ENCODE results near the gene TBCE.

- TF ChIP-seq, protein P1, sequence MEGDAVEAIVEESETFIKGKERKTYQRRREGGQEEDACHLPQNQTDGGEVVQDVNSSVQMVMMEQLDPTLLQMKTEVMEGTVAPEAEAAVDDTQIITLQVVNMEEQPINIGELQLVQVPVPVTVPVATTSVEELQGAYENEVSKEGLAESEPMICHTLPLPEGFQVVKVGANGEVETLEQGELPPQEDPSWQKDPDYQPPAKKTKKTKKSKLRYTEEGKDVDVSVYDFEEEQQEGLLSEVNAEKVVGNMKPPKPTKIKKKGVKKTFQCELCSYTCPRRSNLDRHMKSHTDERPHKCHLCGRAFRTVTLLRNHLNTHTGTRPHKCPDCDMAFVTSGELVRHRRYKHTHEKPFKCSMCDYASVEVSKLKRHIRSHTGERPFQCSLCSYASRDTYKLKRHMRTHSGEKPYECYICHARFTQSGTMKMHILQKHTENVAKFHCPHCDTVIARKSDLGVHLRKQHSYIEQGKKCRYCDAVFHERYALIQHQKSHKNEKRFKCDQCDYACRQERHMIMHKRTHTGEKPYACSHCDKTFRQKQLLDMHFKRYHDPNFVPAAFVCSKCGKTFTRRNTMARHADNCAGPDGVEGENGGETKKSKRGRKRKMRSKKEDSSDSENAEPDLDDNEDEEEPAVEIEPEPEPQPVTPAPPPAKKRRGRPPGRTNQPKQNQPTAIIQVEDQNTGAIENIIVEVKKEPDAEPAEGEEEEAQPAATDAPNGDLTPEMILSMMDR (IDR thresholded peaks at IDR 0.05 in 4 of 5, conservative IDR thresholded peaks at IDR 0.05 in 1 of 5) = no peak
- TF ChIP-seq POLR2A (IDR thresholded peaks at IDR 0.05) = no peak
These were observed 941 bp upstream of the TBCE start for GRCh38 chr1:235366286-235366685.

Data from gastrocnemius medialis (tissue), 4 donors.